HCT116 (cell line): ENCODE results near the gene CCDC137. TPM values are rescaled to one million over a fixed set of nuclear protein-coding genes. Genes with fewer than 3 reads are reported as not detected.

Experiments
- ATAC-seq: fragments of 200-7000 bp; cut with Tn5 transposase; 2 replicates; pipeline ENCODE4 v1.9.1; 2020; ENCODE audit warnings: mild to moderate bottlenecking, moderate library complexity
- BruUV-seq: library from RNA; stranded (reverse); fragments of 400-500 nt; replicated peaks from 2 replicates; lab custom pipeline; 2021; lab: Mats Ljungman, UMichigan
- CTCF ChIA-PET: fragments of 300-600 bp; sonication (Branson Sonifier 250); formaldehyde crosslinking; loops from one replicate; lab custom pipeline; 2021; ENCODE audit warnings: antibody characterized with exemption; lab: Charles Lee
- POLR2A ChIA-PET: fragments of 300-600, 350-600 bp; sonication (Branson Sonifier 250); formaldehyde crosslinking; loops from one replicate; lab custom pipeline; 2021; ENCODE audit warnings: antibody characterized with exemption; lab: Charles Lee
- RAD21 ChIA-PET, 2 experiments: fragments of 300-600 bp; sonication (Branson Sonifier 250); formaldehyde crosslinking; loops; one replicate each; lab custom pipeline; 2023; ENCODE audit warnings: low total read pairs in 2 of 2; ENCODE audit not compliant: uncharacterized antibody in 2 of 2, unreplicated experiment in 2 of 2, low non-redundant PET in 1 of 2; lab: Charles Lee
- DNase-seq: peaks from one replicate; pipeline ENCODE4 v3.0.0-alpha.2; 2010; ENCODE audit warnings: low read depth, low spot score
- H2AFZ ChIP-seq: fragments of 200-600 bp; shearing (Covaris generic), sonication (generic); 2 replicates; pipeline ENCODE4 v1.6.1; 2017; ENCODE audit warnings: low read depth, mixed run types, mixed read lengths, antibody characterized with exemption, low read length; ENCODE audit not compliant: poor library complexity, severe bottlenecking
- H3K27ac ChIP-seq: 2 replicates; pipeline ENCODE4 v1.5.1; 2012; ENCODE audit warnings: low read depth, low read length
- H3K27me3 ChIP-seq: fragments of 200-600 bp; sonication (generic); 2 replicates; pipeline ENCODE4 v1.6.1; 2016; ENCODE audit warnings: mixed run types, low read length, mixed read lengths; ENCODE audit not compliant: insufficient read depth
- H3K36me3 ChIP-seq, 2 experiments: fragments of 200-500 bp in 1 of 2; fragments of 200-600 bp in 1 of 2; sonication (Bioruptor generic) in 1 of 2; sonication (generic) in 1 of 2; 2 replicates each; pipeline versions ENCODE4 v1.5.1 to v1.6.1; 2014 to 2016; ENCODE audit warnings: low read length in 2 of 2, inconsistent platforms in 1 of 2, mixed read lengths in 1 of 2, mixed run types in 1 of 2; ENCODE audit not compliant: insufficient read depth in 2 of 2, control insufficient read depth in 1 of 2
- H3K4me1 ChIP-seq, 2 experiments: fragments of 200-600 bp in 1 of 2; sonication (generic) in 1 of 2; 2 replicates each; pipeline versions ENCODE4 v1.5.1 to v1.6.1; 2012 to 2017; ENCODE audit warnings: low read length in 2 of 2, inconsistent platforms in 1 of 2, mild to moderate bottlenecking in 1 of 2, mixed read lengths in 1 of 2, mixed run types in 1 of 2, moderate library complexity in 1 of 2; ENCODE audit not compliant: insufficient read depth in 2 of 2, control insufficient read depth in 1 of 2
- H3K4me2 ChIP-seq: fragments of 200-600 bp; sonication (generic); 2 replicates; pipeline ENCODE4 v1.6.1; 2017; ENCODE audit warnings: mixed run types, low read length, mixed read lengths
- H3K4me3 ChIP-seq, 2 experiments: fragments of 200-600 bp in 1 of 2; sonication (generic) in 1 of 2; replicated peaks in 1 of 2; 2 replicates each; pipeline ENCODE4 v1.5.1; 2011 to 2016; ENCODE audit warnings: low read length in 2 of 2, control low read depth in 1 of 2, low read depth in 1 of 2, mild to moderate bottlenecking in 1 of 2, mixed read lengths in 1 of 2, mixed run types in 1 of 2
- H3K79me2 ChIP-seq: fragments of 200-600 bp; sonication (generic); 2 replicates; pipeline ENCODE4 v1.6.1; 2017; ENCODE audit warnings: mild to moderate bottlenecking, mixed run types, low read length, moderate library complexity, mixed read lengths; ENCODE audit not compliant: insufficient read depth
- H3K9ac ChIP-seq: fragments of 200-600 bp; sonication (generic); 2 replicates; pipeline ENCODE4 v1.6.1; 2016; ENCODE audit warnings: low read length, mixed read lengths
- H3K9me2 ChIP-seq: fragments of 200-600 bp; sonication (generic), shearing (Covaris generic); 2 replicates; pipeline ENCODE4 v1.6.1; 2017; ENCODE audit warnings: mixed run types, mild to moderate bottlenecking, moderate library complexity; ENCODE audit not compliant: insufficient read depth
- H3K9me3 ChIP-seq, 2 experiments: fragments of 200-500 bp in 1 of 2; fragments of 200-600 bp in 1 of 2; sonication (Bioruptor generic) in 1 of 2; sonication (generic) in 1 of 2; 2 replicates each; pipeline ENCODE4 v1.6.1; 2014 to 2017; ENCODE audit warnings: low read length in 2 of 2, mixed read lengths in 2 of 2, inconsistent platforms in 1 of 2, low read depth in 1 of 2, mild to moderate bottlenecking in 1 of 2, mixed run types in 1 of 2, moderate library complexity in 1 of 2; ENCODE audit not compliant: control insufficient read depth in 1 of 2, insufficient read depth in 1 of 2
- H4K20me1 ChIP-seq: fragments of 200-600 bp; sonication (generic), shearing (Covaris generic); 2 replicates; pipeline ENCODE4 v1.6.1; 2017; ENCODE audit warnings: mixed run types, mild to moderate bottlenecking, moderate library complexity; ENCODE audit not compliant: insufficient read depth
- CBX3 ChIP-seq: IDR thresholded peaks from 2 replicates; pipeline ENCODE4 v1.6.1; 2012; ENCODE audit warnings: low read depth
- JUND ChIP-seq: IDR thresholded peaks from 2 replicates; pipeline ENCODE4 v1.6.1; 2012
- MAX ChIP-seq: IDR thresholded peaks from 2 replicates; pipeline ENCODE4 v1.6.1; 2012
- POLR2AphosphoS5 ChIP-seq: IDR thresholded peaks from 2 replicates; pipeline ENCODE4 v1.6.1; 2011; ENCODE audit warnings: mild to moderate bottlenecking, low read depth, low read length, moderate library complexity
- RAD21 ChIP-seq: IDR thresholded peaks from 2 replicates; pipeline ENCODE4 v1.6.1; 2012; ENCODE audit warnings: low read depth, mild to moderate bottlenecking
- SIN3A ChIP-seq: IDR thresholded peaks from 2 replicates; pipeline ENCODE4 v1.6.1; 2012; ENCODE audit warnings: low read depth
- TCF7L2 ChIP-seq: IDR thresholded peaks from 2 replicates; pipeline ENCODE4 v1.7.0; 2011; ENCODE audit warnings: borderline replicate concordance, inconsistent platforms; ENCODE audit not compliant: insufficient read depth, insufficient read length; ENCODE audit errors: extremely low read depth
- YY1 ChIP-seq: IDR thresholded peaks from 2 replicates; pipeline ENCODE4 v1.6.1; 2011; ENCODE audit warnings: low read length, low read depth, moderate library complexity, mild to moderate bottlenecking; ENCODE audit not compliant: insufficient replicate concordance; ENCODE audit errors: extremely low read depth
- ZFX ChIP-seq: fragments of 450-650 bp; IDR thresholded peaks from 2 replicates; pipeline ENCODE4 v1.6.1; 2017
- ZNF274 ChIP-seq: fragments of 200-500 bp; sonication (Bioruptor generic); IDR thresholded peaks from 2 replicates; pipeline ENCODE4 v1.6.1; 2014; ENCODE audit warnings: mild to moderate bottlenecking, low read depth, low read length, inconsistent platforms
- intact Hi-C: fragments of 100-400 bp; cut with micrococcal nuclease; formaldehyde crosslinking; loops from 2 replicates; pipeline ENCODE4 v1.10.0; 2022
- total RNA-seq: library from RNA; stranded (reverse); gene quantifications from one replicate; pipeline ENCODE4 v1.2.1, GENCODE V29; 2021; ENCODE audit not compliant: unreplicated experiment

Gene CCDC137
- total RNA-seq, 1 experiment from 2014 or later: 77.5 TPM

- Histone ChIP-seq H3K9ac (no peak overlapping the region), H2AFZ (no peak overlapping the region), H3K4me2 (no peak overlapping the region), H3K9me2 (no peaks in the 10 kb centered on the region), H3K9me3 (peaks cover 0 to 5% of the 10 kb centered on the region in 2 experiments; a peak in 1 of 4 replicates), H3K27ac (no peak overlapping the region), H3K27me3 (no peaks in the 10 kb centered on the region), H4K20me1 (no peaks in the 10 kb centered on the region), H3K4me1 (peaks cover 4 to 22% of the 10 kb centered on the region in 2 experiments), H3K4me3 (no peak overlapping the region), H3K36me3 (no peaks in the 10 kb centered on the region), H3K79me2 (no peaks in the 10 kb centered on the region)
- intact Hi-C loops: no loop called here
- ChIA-PET POLR2A (no interaction called here), CTCF (no interaction called here), RAD21 (no interaction called here)
- DNase-seq (no peak), ATAC-seq (no peak)
- no peak for TF ChIP-seq SIN3A
- TF ChIP-seq CBX3: no peak
- no peak for TF ChIP-seq MAX
- no peak for TF ChIP-seq JUND
- TF ChIP-seq ZNF274: no peak
- TF ChIP-seq POLR2AphosphoS5: no peak
- TF ChIP-seq RAD21: no peak
- no peak for TF ChIP-seq TCF7L2
- TF ChIP-seq YY1: no peak
- no peak for TF ChIP-seq ZFX
- no TSS peak for BruUV-seq
Observed at GRCh38 chr17:81644496-81644895, 22.0 kb upstream of the CCDC137 start.
